ENCODE measurements around the gene TBC1D22A.

Gene TBC1D22A

GRCh38 chr22:47093720-47094119, 331.3 kb downstream of the TBC1D22A start:
- Histone ChIP-seq H3K4me1 (ENCODE audit: low read depth, poor library complexity, severe bottlenecking) (no peaks in the 10 kb centered on the region), H3K9ac (no peak overlapping the region), H3K36me3 (ENCODE audit: insufficient read depth) (no peaks in the 10 kb centered on the region), H3K4me3 (IDR thresholded peaks at IDR 0.05; ENCODE audit: insufficient read depth, low read depth, low read length) (no peak overlapping the region), H3K79me2 (ENCODE audit: insufficient read depth, low read depth) (no peaks in the 10 kb centered on the region), H2AFZ (ENCODE audit: low read depth) (no peak overlapping the region), H3K27me3 (ENCODE audit: insufficient read depth, low read depth) (no peaks in the 10 kb centered on the region), H3K27ac (no peak overlapping the region), H4K20me1 (ENCODE audit: insufficient read depth) (no peaks in the 10 kb centered on the region), H3K4me2 (no peak overlapping the region)
- TF ChIP-seq CTCF (conservative IDR thresholded peaks at IDR 0.05; ENCODE audit: low read depth, low read length) = no peak

GRCh38 chr22:47094861-47095330, 332.4 kb downstream of the TBC1D22A start:
- H4K20me1 ChIP-seq (ENCODE audit: insufficient read depth) = no peaks in the 10 kb centered on the region
- no peak overlapping the region for H3K9ac ChIP-seq
- H2AFZ ChIP-seq (ENCODE audit: low read depth) = no peak overlapping the region
- no peaks in the 10 kb centered on the region for H3K36me3 ChIP-seq (ENCODE audit: insufficient read depth)
- no peak overlapping the region for H3K4me2 ChIP-seq
- no peaks in the 10 kb centered on the region for H3K79me2 ChIP-seq (ENCODE audit: insufficient read depth, low read depth)
- no peak for TF ChIP-seq CTCF (conservative IDR thresholded peaks at IDR 0.05; ENCODE audit: low read depth, low read length)
- H3K27me3 ChIP-seq (ENCODE audit: insufficient read depth, low read depth) = no peaks in the 10 kb centered on the region
- no peaks in the 10 kb centered on the region for H3K4me1 ChIP-seq (ENCODE audit: low read depth, poor library complexity, severe bottlenecking)
- H3K27ac ChIP-seq = no peak overlapping the region
- H3K4me3 ChIP-seq (IDR thresholded peaks at IDR 0.05; ENCODE audit: insufficient read depth, low read depth, low read length) = no peak overlapping the region

- Histone ChIP-seq H3K4me3 (IDR thresholded peaks at IDR 0.05; ENCODE audit: insufficient read depth, low read depth, low read length) (no peak overlapping the region), H3K4me2 (no peak overlapping the region), H3K79me2 (ENCODE audit: insufficient read depth, low read depth) (no peaks in the 10 kb centered on the region), H3K27me3 (ENCODE audit: insufficient read depth, low read depth) (no peaks in the 10 kb centered on the region), H3K9ac (no peak overlapping the region), H4K20me1 (ENCODE audit: insufficient read depth) (no peaks in the 10 kb centered on the region), H3K27ac (no peak overlapping the region), H3K36me3 (ENCODE audit: insufficient read depth) (no peaks in the 10 kb centered on the region), H3K4me1 (ENCODE audit: low read depth, poor library complexity, severe bottlenecking) (no peaks in the 10 kb centered on the region), H2AFZ (ENCODE audit: low read depth) (no peak overlapping the region)
- no peak for TF ChIP-seq CTCF (conservative IDR thresholded peaks at IDR 0.05; ENCODE audit: low read depth, low read length)
These were observed 333.1 kb downstream of the TBC1D22A start for GRCh38 chr22:47095395-47096122.

GRCh38 chr22:47098121-47098520, 335.7 kb downstream of the TBC1D22A start:
- Histone ChIP-seq H3K9ac (no peak overlapping the region), H2AFZ (ENCODE audit: low read depth) (no peak overlapping the region), H3K27me3 (ENCODE audit: insufficient read depth, low read depth) (no peaks in the 10 kb centered on the region), H3K36me3 (ENCODE audit: insufficient read depth) (no peaks in the 10 kb centered on the region), H3K79me2 (ENCODE audit: insufficient read depth, low read depth) (no peaks in the 10 kb centered on the region), H3K27ac (no peak overlapping the region), H3K4me1 (ENCODE audit: low read depth, poor library complexity, severe bottlenecking) (no peaks in the 10 kb centered on the region), H3K4me3 (IDR thresholded peaks at IDR 0.05; ENCODE audit: insufficient read depth, low read depth, low read length) (no peak overlapping the region), H3K4me2 (no peak overlapping the region), H4K20me1 (ENCODE audit: insufficient read depth) (no peaks in the 10 kb centered on the region)
- TF ChIP-seq CTCF (conservative IDR thresholded peaks at IDR 0.05; ENCODE audit: low read depth, low read length) = no peak
